Measurements from ENCODE around the gene FAM174B.

Gene FAM174B

GRCh38 chr15:92655178-92655995 is at the start of gene FAM174B:
Gene FAM174B (minus strand): TSS chr15:92655775.
- DNase-seq (ENCODE audit: low read depth in 2 of 2) = no peak

- no peak for DNase-seq (ENCODE audit: low read depth in 2 of 2)
Measured at GRCh38 chr15:92696096-92696495, 40.5 kb upstream of the FAM174B start.

GRCh38 chr15:92693691-92694331 is 38.2 kb upstream of the FAM174B start:
- DNase-seq (ENCODE audit: low read depth in 2 of 2) = no peak

GRCh38 chr15:92690395-92690794 is 34.8 kb upstream of the FAM174B start:
- no peak for DNase-seq (ENCODE audit: low read depth in 2 of 2)

GRCh38 chr15:92687746-92688145 is 32.2 kb upstream of the FAM174B start:
- DNase-seq (ENCODE audit: low read depth in 2 of 2) = no peak

- no peak for DNase-seq (ENCODE audit: low read depth in 2 of 2)
Measured at GRCh38 chr15:92687195-92687602, 31.6 kb upstream of the FAM174B start.

GRCh38 chr15:92683511-92683834 is 27.9 kb upstream of the FAM174B start:
- DNase-seq (ENCODE audit: low read depth in 2 of 2) = no peak

- no peak for DNase-seq (ENCODE audit: low read depth in 2 of 2)
Measured at GRCh38 chr15:92682741-92683510, 27.4 kb upstream of the FAM174B start.

- DNase-seq (ENCODE audit: low read depth in 2 of 2) = no peak
Measured at GRCh38 chr15:92681141-92681631, 25.6 kb upstream of the FAM174B start.

- no peak for DNase-seq (ENCODE audit: low read depth in 2 of 2)
Measured at GRCh38 chr15:92677999-92678398, 22.4 kb upstream of the FAM174B start.

GRCh38 chr15:92676561-92676960 is 21.0 kb upstream of the FAM174B start:
- DNase-seq (ENCODE audit: low read depth in 2 of 2) = no peak

- DNase-seq (ENCODE audit: low read depth in 2 of 2) = no peak
Measured at GRCh38 chr15:92675485-92675884, 19.9 kb upstream of the FAM174B start.

- no peak for DNase-seq (ENCODE audit: low read depth in 2 of 2)
Measured at GRCh38 chr15:92674347-92674746, 18.8 kb upstream of the FAM174B start.

- DNase-seq (ENCODE audit: low read depth in 2 of 2) = no peak
Measured at GRCh38 chr15:92672102-92672501, 16.5 kb upstream of the FAM174B start.

GRCh38 chr15:92671406-92671805 is 15.8 kb upstream of the FAM174B start:
- DNase-seq (ENCODE audit: low read depth in 2 of 2) = no peak

GRCh38 chr15:92670621-92671020 is 15.0 kb upstream of the FAM174B start:
- no peak for DNase-seq (ENCODE audit: low read depth in 2 of 2)

- DNase-seq (ENCODE audit: low read depth in 2 of 2) = no peak
Measured at GRCh38 chr15:92669432-92669831, 13.9 kb upstream of the FAM174B start.

GRCh38 chr15:92668620-92669019 is 13.0 kb upstream of the FAM174B start:
- no peak for DNase-seq (ENCODE audit: low read depth in 2 of 2)

- DNase-seq (ENCODE audit: low read depth in 2 of 2) = no peak
Measured at GRCh38 chr15:92667970-92668485, 12.5 kb upstream of the FAM174B start.

GRCh38 chr15:92667287-92667904 is 11.8 kb upstream of the FAM174B start:
- DNase-seq (ENCODE audit: low read depth in 2 of 2) = no peak

- DNase-seq (ENCODE audit: low read depth in 2 of 2) = no peak
Measured at GRCh38 chr15:92666780-92667179, 11.2 kb upstream of the FAM174B start.

- DNase-seq (ENCODE audit: low read depth in 2 of 2) = no peak
Measured at GRCh38 chr15:92665100-92665555, 9.6 kb upstream of the FAM174B start.

Measured in stimulated activated CD8-positive, alpha-beta memory T cell treated with anti-CD3 and anti-CD28 coated beads, Interleukin-15, amount 100 ng/mL, for 4 hours (primary cell).